ENCODE results near the gene WWC2. TPM values are rescaled to one million over a fixed set of nuclear protein-coding genes. Genes with fewer than 3 reads are reported as not detected.

The WWC2 gene
- total RNA-seq, 4 donors from 2014 or later, result 7.4 to 24.8 (median 8.0) TPM

GRCh38 chr4:183335369-183335940, 236.4 kb downstream of the WWC2 start:
- no peak for DNase-seq

GRCh38 chr4:183337349-183337748, 238.3 kb downstream of the WWC2 start:
- intact Hi-C loops (cut with DNase I), result no loop called here
- H3K9me3 ChIP-seq, result no peaks in the 10 kb centered on the region
- DNase-seq, result no peak
- H3K4me1 ChIP-seq, result peaks cover 0 to 16% (median 5%) of the 10 kb centered on the region in 3 donors
- H3K27me3 ChIP-seq, result peaks cover 0 to 1% (median 0%) of the 10 kb centered on the region in 4 donors
- H3K27ac ChIP-seq, result no peak overlapping the region
- H3K36me3 ChIP-seq, result no peaks in the 10 kb centered on the region
- 89% methylated on average over 7 of the region's 9 CpGs; no CpG with 5 or more reads in 1 of the 2 donors for WGBS, 2 donors
- TF ChIP-seq, protein P1, sequence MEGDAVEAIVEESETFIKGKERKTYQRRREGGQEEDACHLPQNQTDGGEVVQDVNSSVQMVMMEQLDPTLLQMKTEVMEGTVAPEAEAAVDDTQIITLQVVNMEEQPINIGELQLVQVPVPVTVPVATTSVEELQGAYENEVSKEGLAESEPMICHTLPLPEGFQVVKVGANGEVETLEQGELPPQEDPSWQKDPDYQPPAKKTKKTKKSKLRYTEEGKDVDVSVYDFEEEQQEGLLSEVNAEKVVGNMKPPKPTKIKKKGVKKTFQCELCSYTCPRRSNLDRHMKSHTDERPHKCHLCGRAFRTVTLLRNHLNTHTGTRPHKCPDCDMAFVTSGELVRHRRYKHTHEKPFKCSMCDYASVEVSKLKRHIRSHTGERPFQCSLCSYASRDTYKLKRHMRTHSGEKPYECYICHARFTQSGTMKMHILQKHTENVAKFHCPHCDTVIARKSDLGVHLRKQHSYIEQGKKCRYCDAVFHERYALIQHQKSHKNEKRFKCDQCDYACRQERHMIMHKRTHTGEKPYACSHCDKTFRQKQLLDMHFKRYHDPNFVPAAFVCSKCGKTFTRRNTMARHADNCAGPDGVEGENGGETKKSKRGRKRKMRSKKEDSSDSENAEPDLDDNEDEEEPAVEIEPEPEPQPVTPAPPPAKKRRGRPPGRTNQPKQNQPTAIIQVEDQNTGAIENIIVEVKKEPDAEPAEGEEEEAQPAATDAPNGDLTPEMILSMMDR (IDR thresholded peaks at IDR 0.05), result no peak
- no peak for TF ChIP-seq POLR2A (IDR thresholded peaks at IDR 0.05)
- H3K4me3 ChIP-seq, result no peak overlapping the region

More at GRCh38 chr4:183335369-183335940, 236.4 kb downstream of the WWC2 start:
- WGBS, 2 donors, result 46 to 53% methylated on average over 3 of the region's 3 CpGs
- H3K4me1 ChIP-seq, result peaks cover 0 to 22% (median 6%) of the 10 kb centered on the region in 3 donors
- H3K9me3 ChIP-seq, result no peaks in the 10 kb centered on the region
- no peaks in the 10 kb centered on the region for H3K27me3 ChIP-seq
- peak overlapping the region in 1 of 4 donors; percentile 21 for H3K27ac ChIP-seq
- intact Hi-C loops (cut with DNase I), result no loop called here
- H3K4me3 ChIP-seq, result no peak overlapping the region
- no peaks in the 10 kb centered on the region for H3K36me3 ChIP-seq
- no peak for TF ChIP-seq POLR2A (IDR thresholded peaks at IDR 0.05)
- TF ChIP-seq, protein P1 (IDR thresholded peaks at IDR 0.05), result no peak

- no peak for DNase-seq
- Histone ChIP-seq H3K4me1 (peaks cover 0 to 21% (median 5%) of the 10 kb centered on the region in 3 donors), H3K27me3 (peaks cover 0 to 6% (median 0%) of the 10 kb centered on the region in 4 donors), H3K27ac (no peak overlapping the region), H3K9me3 (no peaks in the 10 kb centered on the region), H3K4me3 (no peak overlapping the region), H3K36me3 (no peaks in the 10 kb centered on the region)
- TF ChIP-seq POLR2A (IDR thresholded peaks at IDR 0.05), result no peak
- TF ChIP-seq, protein P1 (IDR thresholded peaks at IDR 0.05), result no peak
- 61 to 70% methylated on average over 4 to 6 of the region's 7 CpGs for WGBS, 2 donors
- intact Hi-C loops (cut with DNase I), result no loop called here
Measured at GRCh38 chr4:183337833-183338232, 238.8 kb downstream of the WWC2 start.

DNA sequence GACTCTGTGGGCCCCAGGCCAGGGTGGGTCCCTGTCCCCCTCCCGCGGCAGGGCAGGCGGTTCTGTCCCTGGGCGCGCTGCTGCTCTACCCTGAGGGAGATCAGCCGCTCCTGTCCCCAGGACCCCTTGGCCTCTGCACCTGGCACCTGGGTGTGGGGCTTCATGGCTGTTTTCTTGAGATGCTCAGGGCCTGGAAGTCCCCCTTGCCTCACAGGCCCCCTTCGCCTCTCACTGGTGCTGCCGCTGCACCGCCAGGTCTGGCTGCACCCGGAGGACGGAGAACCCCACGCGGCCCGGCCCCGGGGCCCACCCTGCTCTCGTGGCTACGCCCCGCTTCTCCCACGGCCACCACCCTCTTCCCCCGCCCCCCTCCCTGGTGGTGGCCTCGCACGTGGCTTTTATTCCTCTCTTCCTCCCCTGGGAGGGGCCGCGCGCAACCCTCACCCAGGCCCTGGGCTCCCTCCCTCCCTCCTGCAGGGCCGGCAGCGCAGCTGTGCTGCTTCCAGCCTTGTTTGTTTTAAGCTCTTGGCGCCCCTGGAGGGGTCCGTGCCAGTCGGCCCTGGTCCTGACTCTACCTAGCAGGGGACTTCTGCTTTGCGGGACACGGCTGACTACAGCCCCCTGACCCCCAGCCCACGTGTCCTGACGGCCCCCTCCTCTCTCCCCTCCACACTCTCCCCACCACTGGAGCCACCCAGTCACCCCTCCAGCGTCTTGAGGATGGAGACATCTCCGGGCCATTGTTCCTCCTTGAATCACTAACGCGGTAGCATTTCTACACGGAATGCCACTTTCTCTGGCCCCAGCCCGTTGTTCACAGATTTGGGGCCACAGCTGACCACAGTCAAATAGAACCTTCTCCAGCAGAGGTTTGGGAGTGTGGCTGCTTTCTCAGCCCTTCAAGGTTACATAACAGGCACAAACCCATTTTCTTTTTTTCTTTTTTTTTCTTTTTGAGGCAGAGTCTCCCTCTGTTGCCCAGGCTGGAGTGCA, 243.8 kb downstream of the WWC2 start:
- no peak for DNase-seq
- Histone ChIP-seq H3K27me3 (peaks cover 0 to 20% (median 0%) of the 10 kb centered on the region in 4 donors), H3K4me3 (peak overlapping the region in 2 of 4 donors; percentile 21 to 39), H3K4me1 (peaks cover 0 to 14% (median 3%) of the 10 kb centered on the region in 3 donors), H3K36me3 (no peaks in the 10 kb centered on the region), H3K27ac (no peak overlapping the region), H3K9me3 (no peaks in the 10 kb centered on the region)
- no peak for TF ChIP-seq POLR2A (IDR thresholded peaks at IDR 0.05)
- TF ChIP-seq, protein P1 (IDR thresholded peaks at IDR 0.05), result no peak
- intact Hi-C loops (cut with DNase I), result no loop called here
- WGBS, 2 donors, result 25 to 60% methylated on average over 17 to 29 of the region's 40 CpGs

- no peaks in the 10 kb centered on the region for H3K36me3 ChIP-seq
- H3K27ac ChIP-seq, result no peak overlapping the region
- H3K4me3 ChIP-seq, result no peak overlapping the region
- peaks cover 3 to 18% (median 5%) of the 10 kb centered on the region in 3 donors for H3K4me1 ChIP-seq
- no peaks in the 10 kb centered on the region for H3K9me3 ChIP-seq
- intact Hi-C loops (cut with DNase I), result no loop called here
- H3K27me3 ChIP-seq, result peaks cover 0 to 20% (median 0%) of the 10 kb centered on the region in 4 donors
- no peak for DNase-seq
- WGBS, 2 donors, result 92 to 95% methylated on average over 5 to 7 of the region's 7 CpGs
- no peak for TF ChIP-seq POLR2A (IDR thresholded peaks at IDR 0.05)
- TF ChIP-seq, protein P1 (IDR thresholded peaks at IDR 0.05), result no peak
Measured at GRCh38 chr4:183343730-183344129, 244.7 kb downstream of the WWC2 start.

Measured in esophagus squamous epithelium (tissue), 5 donors.